ENCODE data around the gene ZBTB42.

ZBTB42 gene

GRCh38 chr14:104758981-104759969 lies 41.6 kb upstream of the ZBTB42 start:
- TF ChIP-seq CTCF (IDR thresholded peaks at IDR 0.05; ENCODE audit: low read depth, low read length, missing control alignments): no peak
- Histone ChIP-seq H3K27ac (no peak overlapping the region), H3K27me3 (replicated peaks) (no peaks in the 10 kb centered on the region), H3K36me3 (replicated peaks) (peaks cover 24% of the 10 kb centered on the region), H3K4me3 (ENCODE audit: low read depth, low read length) (no peak overlapping the region)
- no peak for DNase-seq
- in situ Hi-C loops (cut with HindIII; ENCODE audit: low pct_ligation_motif_present, low sequenced_read_pairs): no loop called here

GRCh38 chr14:104765517-104765916 lies 35.4 kb upstream of the ZBTB42 start:
- in situ Hi-C loops (cut with HindIII; ENCODE audit: low pct_ligation_motif_present, low sequenced_read_pairs): no loop called here
- no peak for DNase-seq
- no peak for TF ChIP-seq CTCF (IDR thresholded peaks at IDR 0.05; ENCODE audit: low read depth, low read length, missing control alignments)
- Histone ChIP-seq H3K36me3 (replicated peaks) (no peaks in the 10 kb centered on the region), H3K4me3 (ENCODE audit: low read depth, low read length) (no peak overlapping the region), H3K27ac (no peak overlapping the region), H3K27me3 (replicated peaks) (no peaks in the 10 kb centered on the region)

- Histone ChIP-seq H3K27me3 (replicated peaks) (no peaks in the 10 kb centered on the region), H3K4me3 (ENCODE audit: low read depth, low read length) (no peak overlapping the region), H3K27ac (no peak overlapping the region), H3K36me3 (replicated peaks) (peaks cover 6% of the 10 kb centered on the region)
- in situ Hi-C loops (cut with HindIII; ENCODE audit: low pct_ligation_motif_present, low sequenced_read_pairs): no loop called here
- DNase-seq: no peak
- TF ChIP-seq CTCF (IDR thresholded peaks at IDR 0.05; ENCODE audit: low read depth, low read length, missing control alignments): no peak
These were observed 34.5 kb upstream of the ZBTB42 start for GRCh38 chr14:104766256-104766862.

GRCh38 chr14:104766863-104767633 lies 33.9 kb upstream of the ZBTB42 start:
- peaks cover 13% of the 10 kb centered on the region for H3K36me3 ChIP-seq (replicated peaks)
- DNase-seq: no peak
- no peak overlapping the region for H3K27ac ChIP-seq
- in situ Hi-C loops (cut with HindIII; ENCODE audit: low pct_ligation_motif_present, low sequenced_read_pairs): no loop called here
- no peak overlapping the region for H3K4me3 ChIP-seq (ENCODE audit: low read depth, low read length)
- TF ChIP-seq CTCF (IDR thresholded peaks at IDR 0.05; ENCODE audit: low read depth, low read length, missing control alignments): no peak
- no peaks in the 10 kb centered on the region for H3K27me3 ChIP-seq (replicated peaks)

GRCh38 chr14:104767634-104767918 lies 33.3 kb upstream of the ZBTB42 start:
- no peaks in the 10 kb centered on the region for H3K27me3 ChIP-seq (replicated peaks)
- no peak overlapping the region for H3K27ac ChIP-seq
- H3K36me3 ChIP-seq (replicated peaks): peaks cover 18% of the 10 kb centered on the region
- no peak overlapping the region for H3K4me3 ChIP-seq (ENCODE audit: low read depth, low read length)
- TF ChIP-seq CTCF (IDR thresholded peaks at IDR 0.05; ENCODE audit: low read depth, low read length, missing control alignments): no peak
- DNase-seq: no peak
- in situ Hi-C loops (cut with HindIII; ENCODE audit: low pct_ligation_motif_present, low sequenced_read_pairs): no loop called here
